NCI-H1694 treated with DMSO at 0.1 percent for 48 hours (cell line): Measurements from ENCODE around the gene TACC2.

Experiments used
- DNase-seq: peaks from one replicate; lab custom pipeline; 2025; lab: John Stamatoyannopoulos, UW

The TACC2 gene

DNA sequence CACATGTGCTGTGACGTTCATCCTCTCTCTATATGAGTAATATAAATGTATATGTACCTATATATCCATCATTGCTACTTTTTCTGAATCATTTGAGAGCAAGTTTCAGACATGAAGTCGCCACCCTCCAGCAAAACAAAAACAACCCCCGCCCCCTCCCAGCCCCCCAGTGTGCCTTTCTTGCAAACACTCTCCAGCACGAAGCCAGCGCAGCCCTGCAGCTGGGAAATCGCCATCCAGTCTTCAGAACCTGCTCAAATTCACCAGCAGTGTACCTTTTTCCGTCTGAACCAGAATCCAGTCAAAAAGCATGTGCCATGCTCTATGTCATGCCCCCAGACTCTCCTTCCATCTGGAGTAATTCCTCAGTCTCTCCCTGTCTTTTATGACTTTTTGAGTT, 135.8 kb downstream of the TACC2 start:
- DNase-seq: no peak

DNA sequence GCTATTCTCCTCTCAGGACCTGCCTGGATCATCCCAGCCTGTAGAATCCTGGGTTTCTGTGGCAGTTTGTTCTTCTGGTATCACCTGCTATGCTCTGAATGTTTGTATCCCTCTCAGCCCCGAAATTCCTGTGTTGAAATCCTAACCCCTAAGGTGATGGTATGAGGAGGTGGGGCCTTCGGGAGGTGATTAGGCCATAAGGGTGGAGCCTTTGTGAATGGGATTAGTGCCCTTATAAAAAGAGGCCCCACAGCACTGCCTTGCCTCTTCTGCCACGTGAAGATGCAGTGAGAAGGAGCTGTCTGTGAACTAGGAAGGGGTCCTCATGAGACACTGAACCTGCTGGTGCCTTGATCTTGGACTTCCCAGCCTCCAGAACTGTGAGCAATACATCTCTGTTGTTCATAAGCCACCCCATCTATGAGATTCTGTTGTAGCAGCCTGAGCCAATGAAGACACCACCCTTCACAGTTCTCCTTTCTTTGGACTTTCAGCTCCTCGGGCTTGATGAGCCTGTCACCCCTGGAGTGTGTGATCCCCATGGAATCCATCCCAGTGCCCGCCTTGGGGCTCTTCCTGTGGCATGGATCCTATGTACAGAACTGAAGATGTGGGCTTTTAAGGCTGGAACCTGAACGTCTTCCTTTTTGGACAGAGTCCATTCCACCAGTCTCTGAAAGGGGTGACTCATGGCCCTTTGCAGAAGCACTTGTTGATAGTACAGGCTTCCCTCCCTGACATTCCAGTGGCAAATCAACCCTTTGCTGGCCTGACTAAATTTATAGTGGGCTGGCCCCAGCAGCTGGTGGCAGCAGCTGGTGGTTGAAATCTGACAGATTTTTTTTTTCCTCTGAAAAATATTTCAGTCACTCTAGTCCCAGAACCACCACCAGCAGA, 138.0 kb downstream of the TACC2 start:
- DNase-seq: no peak

DNA sequence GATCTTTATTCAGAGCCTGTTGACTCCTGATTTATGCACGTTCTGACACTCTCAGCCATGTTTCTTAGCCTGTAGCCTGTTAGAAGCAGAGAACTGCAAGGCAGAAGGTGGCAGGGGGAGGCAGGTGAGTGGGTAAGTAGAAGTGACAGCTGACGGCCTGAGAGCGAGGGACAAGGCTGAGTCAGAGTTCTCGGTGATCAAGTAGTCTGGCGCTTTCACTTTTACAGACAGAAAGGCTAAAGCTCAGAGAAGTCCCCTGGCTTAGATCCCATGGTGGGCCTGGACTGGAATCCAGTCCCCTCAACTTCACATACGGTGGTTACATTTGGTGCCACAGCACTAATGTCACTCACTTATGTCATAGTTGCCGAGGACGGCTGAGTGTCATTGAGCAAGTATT, 139.0 kb downstream of the TACC2 start:
- no peak for DNase-seq

DNA sequence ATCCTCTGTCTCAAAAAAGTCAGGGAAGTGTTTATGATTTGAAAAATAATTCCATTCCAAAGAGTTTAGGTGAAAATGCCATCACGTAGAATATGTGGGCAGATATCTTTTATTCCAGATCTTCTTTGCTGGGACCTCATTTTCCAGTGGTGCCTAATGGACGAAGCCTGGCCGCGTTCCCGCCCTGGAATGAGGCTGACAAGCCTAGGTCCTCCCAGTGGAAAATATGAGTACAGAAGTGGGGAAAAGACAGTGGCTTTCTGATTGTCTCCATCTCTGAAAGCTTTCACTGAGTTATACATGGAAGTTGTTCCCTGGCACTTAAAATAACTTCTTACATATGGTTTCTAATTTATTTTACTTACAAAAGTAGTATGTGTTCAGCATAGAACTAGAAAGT, 139.4 kb downstream of the TACC2 start:
- no peak for DNase-seq

DNA sequence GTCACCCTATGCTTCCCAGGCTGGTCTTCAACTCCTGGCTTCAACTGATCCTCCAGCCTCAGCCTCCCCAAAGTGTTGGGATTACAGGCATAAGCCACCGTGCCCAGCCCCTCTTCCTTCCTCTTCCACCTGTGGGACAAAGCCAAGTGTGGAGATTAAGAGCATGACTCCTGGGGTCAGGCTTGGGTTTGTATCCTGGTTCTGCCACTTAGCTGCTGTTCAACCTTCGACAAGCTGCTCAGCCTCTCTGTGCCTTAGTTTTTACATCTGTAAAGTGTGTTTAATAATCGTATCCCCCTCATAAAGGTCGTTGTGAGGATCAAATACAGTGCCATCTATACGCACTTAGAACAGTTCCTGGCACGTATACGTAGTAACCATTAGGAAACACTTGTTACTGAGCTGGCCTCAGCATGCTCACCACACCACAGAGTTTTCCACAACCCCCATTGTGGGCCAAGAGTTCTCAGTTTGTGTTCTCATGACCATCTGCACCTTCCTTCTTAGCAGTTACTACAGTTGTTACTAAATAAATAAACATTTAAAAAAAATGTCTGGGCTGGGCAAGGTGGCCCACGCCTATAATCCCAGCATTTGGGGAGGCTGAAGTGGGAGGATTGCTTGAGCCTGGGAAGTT, 141.6 kb downstream of the TACC2 start:
- no peak for DNase-seq

DNA sequence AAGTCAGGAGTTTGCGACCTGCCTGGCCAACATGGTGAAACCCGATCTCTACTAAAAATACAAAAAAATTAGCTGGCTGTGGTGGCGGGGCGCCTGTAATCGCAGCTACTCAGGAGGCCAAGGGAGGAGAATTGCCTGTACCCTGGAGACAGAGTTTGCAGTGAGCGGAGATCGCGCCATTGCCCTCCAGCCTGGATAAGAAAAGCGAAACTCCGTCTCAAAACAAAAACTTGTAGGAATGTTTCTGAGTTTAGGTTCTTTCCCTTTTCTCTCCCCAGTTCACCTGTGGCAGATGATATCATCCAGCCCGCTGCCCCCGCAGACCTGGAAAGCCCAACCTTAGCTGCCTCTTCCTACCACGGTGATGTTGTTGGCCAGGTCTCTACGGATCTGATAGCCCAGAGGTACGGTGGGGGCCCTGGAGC, 143.4 kb downstream of the TACC2 start:
- no peak for DNase-seq

DNA sequence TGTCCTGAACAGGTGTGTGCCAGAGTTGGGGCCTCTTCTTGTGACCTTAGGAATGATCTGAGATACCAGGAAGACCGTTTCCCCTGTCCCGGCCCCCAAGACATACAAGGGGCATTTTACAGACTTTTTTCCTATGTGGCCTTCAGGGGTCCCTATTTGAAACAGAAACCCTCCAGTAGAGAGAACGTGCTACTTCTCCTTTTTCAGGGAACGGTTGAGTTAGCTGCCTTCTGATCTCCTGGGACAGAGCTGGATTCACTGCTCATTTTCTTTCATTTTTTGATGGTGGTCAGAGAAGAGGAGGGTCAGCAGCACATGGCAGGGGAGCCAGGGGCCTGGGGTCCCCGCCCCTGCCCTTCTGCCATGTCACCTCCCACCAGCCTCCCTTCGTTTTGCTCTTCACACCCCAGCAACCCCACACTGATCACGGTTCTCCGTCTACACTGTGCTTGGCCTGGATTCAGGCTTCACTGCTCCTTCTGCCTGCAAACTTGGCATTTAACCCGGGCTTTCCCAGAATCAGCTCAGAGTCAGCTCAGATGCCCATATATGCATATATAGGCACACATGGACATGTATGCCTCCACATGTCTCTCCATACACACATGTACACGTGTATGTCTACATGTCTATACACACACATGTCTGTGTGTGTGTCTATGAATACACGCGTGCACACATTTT, 144.1 kb downstream of the TACC2 start:
- DNase-seq: no peak

DNA sequence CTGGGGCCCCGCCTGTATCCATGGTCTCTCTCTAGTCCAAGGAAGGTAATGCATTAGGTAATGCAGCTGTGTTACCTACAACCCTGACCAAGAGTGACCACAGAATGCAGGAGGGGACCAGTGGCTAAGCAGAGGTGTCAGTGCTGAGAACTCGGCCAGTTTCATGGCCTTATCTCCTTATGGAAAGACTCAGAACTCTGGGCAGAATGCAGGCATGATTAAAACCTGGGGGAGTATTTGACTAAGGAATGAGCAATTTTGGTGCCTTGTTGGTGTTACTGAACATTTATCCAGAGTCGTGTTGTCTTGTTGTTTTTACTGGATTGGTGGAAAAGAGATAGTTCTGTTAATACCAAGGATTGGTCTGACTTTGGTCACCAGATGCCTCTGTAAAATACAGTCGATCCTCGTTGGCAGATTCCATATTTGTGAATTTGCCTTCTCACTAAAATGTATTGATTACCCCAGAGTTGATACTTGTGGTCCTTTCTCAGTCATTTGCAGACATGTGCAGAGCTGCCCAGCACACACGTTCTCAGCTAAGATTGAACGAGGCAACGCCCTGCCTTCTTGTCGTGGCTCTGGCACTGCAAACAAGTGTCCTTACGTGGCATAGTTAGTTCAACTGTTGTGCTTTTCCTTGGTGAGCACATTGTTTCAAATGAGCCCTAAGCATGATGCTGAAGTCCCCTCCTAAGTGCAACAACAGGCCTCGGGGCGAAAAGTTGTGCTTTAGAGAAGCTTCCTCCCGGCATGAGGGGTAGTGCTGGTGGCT, 146.5 kb downstream of the TACC2 start:
- DNase-seq: no peak

DNA sequence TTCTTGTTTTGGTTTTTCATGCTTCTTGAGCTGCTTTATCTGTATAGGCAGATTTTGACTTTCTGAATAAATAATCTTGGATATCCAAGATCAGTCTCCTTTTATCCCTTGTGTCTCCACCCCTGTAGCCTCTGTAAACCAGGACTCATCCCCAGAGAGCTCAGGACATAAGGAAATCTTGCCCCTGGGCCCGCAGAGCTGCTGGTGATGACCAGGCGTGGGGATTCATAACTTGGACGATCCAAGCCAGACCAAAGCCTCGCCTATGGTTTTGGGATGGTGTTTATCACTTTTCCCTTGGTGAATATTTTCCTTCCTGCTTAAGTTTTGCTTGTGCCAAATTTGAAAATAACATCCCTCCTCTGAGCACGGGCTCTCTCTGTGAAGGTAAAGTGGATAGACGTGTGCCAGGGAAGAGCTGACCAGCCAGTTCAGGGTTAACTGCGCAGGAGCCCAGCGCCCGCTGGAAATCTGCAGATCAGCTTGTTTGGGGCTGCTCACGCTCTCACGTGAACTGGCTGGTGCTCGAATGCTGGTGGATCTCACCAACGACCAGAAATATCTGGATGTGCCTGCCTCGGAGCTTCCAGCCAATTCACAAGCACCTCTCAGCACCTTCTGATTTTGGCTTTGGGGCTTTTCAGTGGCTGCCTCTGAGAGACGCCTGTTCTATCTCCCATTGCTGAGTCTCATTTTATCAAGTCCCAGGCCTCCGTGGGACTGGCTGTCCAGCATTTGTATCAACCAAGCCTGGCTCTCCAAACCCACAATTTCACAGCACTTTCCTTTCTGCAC, 150.1 kb downstream of the TACC2 start:
- DNase-seq: no peak

DNA sequence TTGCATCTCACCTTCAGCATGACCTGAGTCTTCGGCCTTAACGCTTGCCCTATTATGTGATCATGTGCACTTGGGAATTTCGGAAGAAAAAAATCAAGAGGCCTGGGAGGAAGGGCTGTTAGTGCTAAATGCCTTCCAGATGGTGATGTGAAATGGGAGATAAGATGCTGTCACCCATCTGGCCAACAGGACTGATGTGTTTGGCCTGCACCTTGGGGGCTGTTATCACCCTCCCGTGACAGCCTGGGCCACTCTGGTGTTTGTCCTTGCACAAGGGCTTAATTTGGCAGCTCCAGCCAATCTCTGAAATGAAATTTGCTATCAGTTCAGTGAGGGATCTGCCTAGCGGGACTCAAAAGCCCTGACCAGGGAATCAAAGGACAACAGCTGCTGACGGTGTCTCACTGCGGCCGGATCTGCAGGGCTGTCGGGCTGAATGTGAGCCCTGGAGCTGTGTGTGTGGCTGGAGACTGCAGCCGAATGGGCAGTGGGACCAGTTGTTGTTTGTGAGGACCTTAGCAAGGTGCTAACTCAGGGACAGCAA, 150.7 kb downstream of the TACC2 start:
- DNase-seq: no peak

DNA sequence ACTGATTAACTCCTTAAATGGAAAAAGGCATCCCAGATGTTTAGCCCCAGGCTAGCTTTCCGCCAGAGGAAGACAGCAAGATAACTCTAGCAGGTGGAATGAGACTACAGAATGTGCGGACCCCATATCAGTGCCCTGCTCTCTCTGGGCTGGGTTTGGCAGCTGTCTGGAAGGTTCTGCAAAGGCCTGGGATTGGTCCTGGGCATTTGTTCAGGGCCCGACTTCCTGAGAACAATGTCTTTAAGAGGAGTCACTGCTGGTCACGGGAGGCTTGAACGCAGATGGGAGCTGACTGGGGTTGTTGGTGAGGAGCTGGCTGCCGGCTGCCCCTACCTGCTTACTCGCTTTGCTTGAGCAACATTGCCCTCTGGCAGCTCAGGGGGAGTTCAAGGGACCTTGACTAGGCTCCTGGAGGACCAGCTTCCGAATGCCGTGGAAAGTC, 151.5 kb downstream of the TACC2 start:
- no peak for DNase-seq

DNA sequence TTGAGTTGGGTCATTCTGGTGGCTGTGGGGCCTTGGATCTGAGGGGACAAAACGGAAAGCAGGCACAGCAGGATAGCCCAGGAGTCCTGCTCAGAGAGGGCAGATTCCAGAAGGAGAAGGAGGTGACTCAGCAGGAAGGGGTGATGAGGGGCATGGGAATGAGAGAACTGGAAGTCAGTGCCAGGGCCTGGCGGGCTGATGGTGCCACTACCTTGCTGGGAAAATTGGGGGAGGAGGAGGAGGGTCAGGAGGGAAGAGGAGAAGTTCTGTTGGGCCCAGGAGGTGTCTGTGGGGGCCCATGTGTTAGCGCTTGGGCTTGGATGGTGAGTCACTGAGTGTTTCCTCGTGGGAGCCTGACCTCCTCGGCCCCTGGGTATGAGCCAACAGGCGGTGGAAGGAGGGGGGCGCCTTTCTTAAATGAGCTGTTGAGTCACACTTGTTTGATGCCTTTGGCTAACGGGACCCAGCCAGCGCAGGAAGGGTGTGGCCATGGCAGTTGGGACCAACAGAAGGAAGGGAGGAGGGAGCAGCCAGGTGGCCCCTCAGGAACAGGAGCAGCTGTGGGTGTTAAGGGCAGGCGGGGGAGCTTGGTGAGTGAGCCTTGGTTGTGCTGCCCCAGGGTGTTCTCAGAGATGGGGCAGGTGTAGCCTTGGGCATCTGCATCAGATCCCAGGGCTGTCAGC, 152.1 kb downstream of the TACC2 start:
- DNase-seq: no peak

DNA sequence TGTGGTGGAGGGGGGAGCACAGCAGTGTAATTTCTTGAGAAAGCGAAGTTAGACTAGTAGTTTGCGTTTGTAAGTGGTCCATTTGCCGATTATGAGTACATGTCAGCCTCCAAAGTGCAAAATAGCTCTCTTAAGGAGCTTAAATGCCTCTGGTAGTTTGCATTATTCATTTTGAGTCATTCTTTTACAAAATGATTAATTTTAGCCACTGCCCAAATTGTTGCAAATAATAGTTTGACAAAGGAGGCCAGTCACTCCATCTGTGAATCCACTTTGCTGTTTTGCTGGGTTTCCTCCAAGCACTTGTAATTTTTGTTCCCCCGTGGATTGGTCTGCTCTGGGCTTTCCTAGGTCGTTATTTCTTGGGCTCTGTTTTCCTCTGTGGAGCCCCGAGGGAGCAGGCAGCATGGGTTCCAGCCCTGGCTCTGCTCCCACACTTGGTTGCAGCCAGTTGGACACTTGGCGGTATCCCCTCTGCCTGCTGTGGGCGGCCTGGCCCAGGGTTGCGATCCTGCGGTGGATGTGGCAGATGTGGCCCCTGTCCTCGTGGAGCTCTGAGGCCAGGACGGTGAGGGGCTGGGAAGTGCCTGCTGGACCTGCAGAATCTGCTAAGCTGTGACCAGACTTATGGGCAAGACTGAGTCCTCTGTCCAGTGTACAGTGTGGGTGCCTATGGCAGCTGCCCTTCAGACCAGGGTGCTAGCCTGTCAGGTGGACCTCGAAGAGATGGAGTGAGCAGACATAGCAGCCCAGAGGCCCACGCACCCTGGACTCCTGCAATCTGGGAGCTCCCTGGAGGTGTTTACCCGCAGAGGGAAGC, 153.1 kb downstream of the TACC2 start:
- DNase-seq: no peak

DNA sequence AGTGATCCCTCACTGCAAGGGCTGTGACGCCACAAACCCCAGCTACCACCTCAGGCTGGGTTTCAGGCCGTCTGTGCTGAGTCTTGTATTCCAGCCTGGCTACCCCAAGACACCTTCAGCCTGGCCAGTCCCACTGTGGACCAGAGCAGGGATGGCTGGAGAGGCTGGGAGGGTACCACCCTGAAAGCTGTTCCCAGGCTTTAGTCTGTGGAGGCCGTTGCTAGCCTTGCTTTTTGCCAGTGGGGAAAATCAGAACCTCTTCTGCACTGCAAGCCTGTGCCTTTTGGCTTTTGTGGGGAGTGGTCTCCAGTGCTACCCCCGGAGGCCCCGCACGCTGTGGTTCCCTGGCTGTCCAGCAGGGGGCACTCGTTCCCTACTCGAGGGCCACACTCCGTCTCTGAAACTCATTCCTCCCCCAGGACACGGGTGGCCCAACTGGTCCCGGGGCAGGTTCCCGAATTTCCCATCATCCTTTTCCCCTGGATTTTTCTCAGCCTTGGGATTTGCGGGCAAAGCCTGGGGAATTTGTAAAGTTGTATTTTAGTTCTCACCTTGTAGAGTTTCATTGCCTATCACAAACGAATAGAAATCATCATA, 153.8 kb downstream of the TACC2 start:
- no peak for DNase-seq

DNA sequence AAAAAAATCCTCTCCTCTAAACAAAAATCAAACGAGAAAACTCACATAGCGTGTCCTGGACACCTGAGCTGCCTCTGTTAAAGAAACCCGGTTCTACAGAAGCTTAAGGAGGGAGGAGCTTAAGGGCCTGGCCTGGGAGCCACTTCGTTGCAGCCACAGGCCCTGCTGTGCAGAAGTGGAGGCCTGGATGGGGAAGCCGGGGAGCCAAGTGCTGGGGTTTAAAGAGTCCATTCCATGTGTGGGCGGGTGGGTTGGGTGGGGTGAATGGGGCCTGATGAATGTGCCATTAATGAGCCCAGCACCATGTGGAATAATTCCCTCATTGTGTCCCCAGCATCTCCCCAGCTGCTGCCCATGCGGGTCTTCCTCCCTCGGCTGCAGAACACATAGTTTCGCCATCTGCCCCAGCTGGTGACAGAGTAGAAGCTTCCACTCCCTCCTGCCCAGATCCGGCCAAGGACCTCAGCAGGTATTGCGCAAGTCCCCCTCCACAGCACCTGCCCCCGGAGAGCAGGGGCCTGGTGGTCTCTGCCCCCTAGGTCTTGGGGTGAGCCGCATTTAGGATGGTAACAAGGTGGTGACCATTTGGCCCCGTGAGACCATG, 154.4 kb downstream of the TACC2 start:
- DNase-seq: no peak

DNA sequence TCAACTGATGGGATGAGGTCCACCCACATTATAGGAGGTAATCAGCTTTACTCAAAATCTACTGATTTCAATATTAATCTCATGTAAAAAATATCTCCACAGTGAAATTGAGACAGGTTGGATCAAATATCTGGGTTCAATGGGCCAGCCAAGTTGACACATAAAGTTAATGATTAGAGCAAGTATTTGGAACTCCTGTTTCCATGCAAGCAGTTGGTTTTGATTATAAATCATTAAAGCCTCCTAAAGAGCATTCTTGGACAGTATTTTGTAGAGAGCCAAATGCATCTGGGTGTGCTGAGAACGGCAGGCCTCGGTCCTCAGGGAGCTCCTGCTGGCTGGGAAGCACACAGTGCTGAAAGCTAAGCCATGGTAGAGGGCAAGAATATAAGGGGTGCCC, 155.2 kb downstream of the TACC2 start:
- DNase-seq: no peak

DNA sequence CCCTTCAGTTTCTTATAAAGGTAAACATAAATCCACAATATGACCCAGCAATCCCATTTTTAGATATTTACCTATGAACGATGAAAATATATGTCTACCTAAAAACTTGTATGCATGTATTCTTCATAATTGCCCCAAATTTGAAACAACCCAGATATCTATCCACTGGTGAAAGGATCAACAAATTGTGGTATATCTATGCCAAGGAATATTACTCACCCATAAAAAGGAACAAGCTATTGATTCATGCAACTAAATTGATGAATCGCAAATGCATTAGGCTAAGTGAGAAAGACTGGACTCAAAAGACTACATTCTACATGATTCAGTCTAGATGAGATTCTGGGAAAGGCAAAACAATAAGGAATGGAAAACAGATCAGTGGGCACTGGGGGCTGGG, 156.2 kb downstream of the TACC2 start:
- DNase-seq: no peak

DNA sequence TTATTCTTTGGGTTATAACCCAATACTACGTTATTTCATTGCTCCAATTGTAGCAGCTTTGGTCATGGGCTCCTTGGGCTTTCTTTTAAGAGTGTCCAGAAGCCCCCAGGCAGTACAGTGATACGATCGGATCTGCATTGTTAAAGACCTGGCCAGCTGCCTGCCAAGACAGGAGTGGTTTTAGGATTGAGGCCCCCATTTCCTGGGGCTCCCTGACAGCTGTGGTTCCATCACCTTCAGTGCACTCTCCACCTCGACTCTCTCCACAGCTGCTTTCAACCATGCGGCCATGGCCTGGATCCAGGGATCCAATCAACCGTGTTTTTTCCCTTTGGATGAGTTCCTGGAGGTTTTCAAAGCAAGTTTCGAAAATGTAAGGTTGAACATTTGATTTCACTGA, 158.7 kb downstream of the TACC2 start:
- peak; percentile 57 for DNase-seq
